Measurements from ENCODE around the gene PITX3.

GRCh38 chr10:102247734-102248133 is 6.4 kb upstream of the PITX3 start:
- TF ChIP-seq, protein P1, sequence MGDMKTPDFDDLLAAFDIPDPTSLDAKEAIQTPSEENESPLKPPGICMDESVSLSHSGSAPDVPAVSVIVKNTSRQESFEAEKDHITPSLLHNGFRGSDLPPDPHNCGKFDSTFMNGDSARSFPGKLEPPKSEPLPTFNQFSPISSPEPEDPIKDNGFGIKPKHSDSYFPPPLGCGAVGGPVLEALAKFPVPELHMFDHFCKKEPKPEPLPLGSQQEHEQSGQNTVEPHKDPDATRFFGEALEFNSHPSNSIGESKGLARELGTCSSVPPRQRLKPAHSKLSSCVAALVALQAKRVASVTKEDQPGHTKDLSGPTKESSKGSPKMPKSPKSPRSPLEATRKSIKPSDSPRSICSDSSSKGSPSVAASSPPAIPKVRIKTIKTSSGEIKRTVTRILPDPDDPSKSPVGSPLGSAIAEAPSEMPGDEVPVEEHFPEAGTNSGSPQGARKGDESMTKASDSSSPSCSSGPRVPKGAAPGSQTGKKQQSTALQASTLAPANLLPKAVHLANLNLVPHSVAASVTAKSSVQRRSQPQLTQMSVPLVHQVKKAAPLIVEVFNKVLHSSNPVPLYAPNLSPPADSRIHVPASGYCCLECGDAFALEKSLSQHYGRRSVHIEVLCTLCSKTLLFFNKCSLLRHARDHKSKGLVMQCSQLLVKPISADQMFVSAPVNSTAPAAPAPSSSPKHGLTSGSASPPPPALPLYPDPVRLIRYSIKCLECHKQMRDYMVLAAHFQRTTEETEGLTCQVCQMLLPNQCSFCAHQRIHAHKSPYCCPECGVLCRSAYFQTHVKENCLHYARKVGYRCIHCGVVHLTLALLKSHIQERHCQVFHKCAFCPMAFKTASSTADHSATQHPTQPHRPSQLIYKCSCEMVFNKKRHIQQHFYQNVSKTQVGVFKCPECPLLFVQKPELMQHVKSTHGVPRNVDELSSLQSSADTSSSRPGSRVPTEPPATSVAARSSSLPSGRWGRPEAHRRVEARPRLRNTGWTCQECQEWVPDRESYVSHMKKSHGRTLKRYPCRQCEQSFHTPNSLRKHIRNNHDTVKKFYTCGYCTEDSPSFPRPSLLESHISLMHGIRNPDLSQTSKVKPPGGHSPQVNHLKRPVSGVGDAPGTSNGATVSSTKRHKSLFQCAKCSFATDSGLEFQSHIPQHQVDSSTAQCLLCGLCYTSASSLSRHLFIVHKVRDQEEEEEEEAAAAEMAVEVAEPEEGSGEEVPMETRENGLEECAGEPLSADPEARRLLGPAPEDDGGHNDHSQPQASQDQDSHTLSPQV (IDR thresholded peaks at IDR 0.05) = no peak
- TF ChIP-seq SUPT20H (IDR thresholded peaks at IDR 0.05; ENCODE audit: borderline replicate concordance, control insufficient read depth, low read depth, low read length) (no peak), SRF (IDR thresholded peaks at IDR 0.05; ENCODE audit: low read depth in 2 of 2, low read length in 2 of 2) (no peak), CTCF (IDR thresholded peaks at IDR 0.05 in 2 of 3, conservative IDR thresholded peaks at IDR 0.05 in 1 of 3; ENCODE audit: control insufficient read depth in 2 of 3, extremely low read depth in 1 of 3, insufficient read depth in 1 of 3, low read depth in 3 of 3, low read length in 3 of 3) (no peak), EGR1 (IDR thresholded peaks at IDR 0.05; ENCODE audit: borderline replicate concordance in 1 of 2, low read depth in 2 of 2, low read length in 2 of 2) (no peak), USF2 (IDR thresholded peaks at IDR 0.05; ENCODE audit: borderline replicate concordance, low read depth, low read length) (no peak), CHD2 (IDR thresholded peaks at IDR 0.05; ENCODE audit: borderline replicate concordance, low read depth, low read length) (no peak), RAD51 (IDR thresholded peaks at IDR 0.05) (no peak), FOXK2 (IDR thresholded peaks at IDR 0.05) (no peak), HDAC6 (IDR thresholded peaks at IDR 0.05; ENCODE audit: unreplicated experiment) (no peak), POLR2A (IDR thresholded peaks at IDR 0.05; ENCODE audit: low read depth, low read length) (no peak)
- TF ChIP-seq, protein P2, sequence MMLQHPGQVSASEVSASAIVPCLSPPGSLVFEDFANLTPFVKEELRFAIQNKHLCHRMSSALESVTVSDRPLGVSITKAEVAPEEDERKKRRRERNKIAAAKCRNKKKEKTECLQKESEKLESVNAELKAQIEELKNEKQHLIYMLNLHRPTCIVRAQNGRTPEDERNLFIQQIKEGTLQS (IDR thresholded peaks at IDR 0.05; ENCODE audit: borderline replicate concordance, extremely low read depth, low read depth, low read length) = no peak

Measured in GM12878 (cell line).